B cell (primary cell): Measurements from ENCODE around the gene DSCAML1.

Source experiments
- EZH2 ChIP-seq: IDR thresholded peaks from 2 replicates; pipeline ENCODE4 v1.6.1; 2012; ENCODE audit warnings: borderline replicate concordance, low read depth, mild to moderate bottlenecking, moderate library complexity, low read length; ENCODE audit not compliant: insufficient read depth, poor library complexity, severe bottlenecking
- TF ChIP-seq, protein P1 (sequence below): fragments of 200-600 bp; IDR thresholded peaks from one replicate; pipeline ENCODE4 v1.8.0; 2022; ENCODE audit warnings: antibody characterized with exemption, mild to moderate bottlenecking

DNA sequence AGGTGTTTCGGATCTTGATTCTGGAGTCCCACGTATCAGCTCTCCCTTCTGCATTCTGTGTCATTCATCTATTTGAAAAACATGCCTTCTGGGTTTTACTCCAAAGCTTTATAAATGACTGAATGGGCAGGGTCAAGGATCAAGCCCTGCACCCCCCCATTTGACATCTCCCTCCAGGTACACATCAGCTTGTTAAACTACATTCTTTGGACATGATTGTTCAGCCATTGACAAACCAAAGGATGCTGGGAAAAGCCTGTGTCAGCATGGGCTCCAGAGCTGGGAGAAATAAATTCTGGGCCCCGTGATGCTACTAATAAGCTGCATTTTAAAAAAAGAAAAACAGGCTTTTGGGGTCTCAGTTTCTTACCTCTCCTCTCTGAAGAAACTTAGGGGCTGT lies 103.7 kb downstream of the DSCAML1 start:
- TF ChIP-seq, protein P1, sequence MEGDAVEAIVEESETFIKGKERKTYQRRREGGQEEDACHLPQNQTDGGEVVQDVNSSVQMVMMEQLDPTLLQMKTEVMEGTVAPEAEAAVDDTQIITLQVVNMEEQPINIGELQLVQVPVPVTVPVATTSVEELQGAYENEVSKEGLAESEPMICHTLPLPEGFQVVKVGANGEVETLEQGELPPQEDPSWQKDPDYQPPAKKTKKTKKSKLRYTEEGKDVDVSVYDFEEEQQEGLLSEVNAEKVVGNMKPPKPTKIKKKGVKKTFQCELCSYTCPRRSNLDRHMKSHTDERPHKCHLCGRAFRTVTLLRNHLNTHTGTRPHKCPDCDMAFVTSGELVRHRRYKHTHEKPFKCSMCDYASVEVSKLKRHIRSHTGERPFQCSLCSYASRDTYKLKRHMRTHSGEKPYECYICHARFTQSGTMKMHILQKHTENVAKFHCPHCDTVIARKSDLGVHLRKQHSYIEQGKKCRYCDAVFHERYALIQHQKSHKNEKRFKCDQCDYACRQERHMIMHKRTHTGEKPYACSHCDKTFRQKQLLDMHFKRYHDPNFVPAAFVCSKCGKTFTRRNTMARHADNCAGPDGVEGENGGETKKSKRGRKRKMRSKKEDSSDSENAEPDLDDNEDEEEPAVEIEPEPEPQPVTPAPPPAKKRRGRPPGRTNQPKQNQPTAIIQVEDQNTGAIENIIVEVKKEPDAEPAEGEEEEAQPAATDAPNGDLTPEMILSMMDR, result no peak
- no peak for TF ChIP-seq EZH2
